GM18520 (cell line): ENCODE measurements around the gene RXFP4.

Experiments
- ATAC-seq: cut with Tn5 transposase; IDR thresholded peaks from one replicate; pipeline ENCODE4 v1.9.1; 2021; ENCODE audit not compliant: unreplicated experiment

RXFP4 gene

GRCh38 chr1:155957411-155957915 is 16.0 kb downstream of the RXFP4 start:
- no peak for ATAC-seq

GRCh38 chr1:155960081-155960745 is 18.8 kb downstream of the RXFP4 start:
- no peak for ATAC-seq

GRCh38 chr1:155961937-155962336 is 20.5 kb downstream of the RXFP4 start:
- no peak for ATAC-seq

- ATAC-seq: no peak
Measured at GRCh38 chr1:155962599-155963211, 21.3 kb downstream of the RXFP4 start.

- no peak for ATAC-seq
Measured at GRCh38 chr1:155964193-155964592, 22.8 kb downstream of the RXFP4 start.

- ATAC-seq: no peak
Measured at GRCh38 chr1:155966135-155966534, 24.7 kb downstream of the RXFP4 start.

GRCh38 chr1:155966750-155967149 is 25.3 kb downstream of the RXFP4 start:
- ATAC-seq: no peak

- no peak for ATAC-seq
Measured at GRCh38 chr1:155967341-155968050, 26.1 kb downstream of the RXFP4 start.

- ATAC-seq: no peak
Measured at GRCh38 chr1:155968051-155968400, 26.6 kb downstream of the RXFP4 start.

GRCh38 chr1:155968670-155969069 is 27.2 kb downstream of the RXFP4 start:
- no peak for ATAC-seq

- ATAC-seq: no peak
Measured at GRCh38 chr1:155969377-155969791, 27.9 kb downstream of the RXFP4 start.

- no peak for ATAC-seq
Measured at GRCh38 chr1:155970531-155971167, 29.2 kb downstream of the RXFP4 start.

- ATAC-seq: no peak
Measured at GRCh38 chr1:155971910-155972809, 30.7 kb downstream of the RXFP4 start.

GRCh38 chr1:155973723-155974122 is 32.3 kb downstream of the RXFP4 start:
- ATAC-seq: no peak

GRCh38 chr1:155974208-155975115 is 33.0 kb downstream of the RXFP4 start:
- no peak for ATAC-seq

- ATAC-seq: no peak
Measured at GRCh38 chr1:155975375-155976061, 34.1 kb downstream of the RXFP4 start.

GRCh38 chr1:155976062-155976912 is 34.8 kb downstream of the RXFP4 start:
- no peak for ATAC-seq
